Mesothelial cell of epicardium (in vitro differentiated cells): ENCODE measurements around the gene SMOC2. TPM values are rescaled to one million over a fixed set of nuclear protein-coding genes. Genes with fewer than 3 reads are reported as not detected.
A peak's percentile ranks its signal among the peaks of the same experiment; 100 is the strongest.

Experiments used
- DNase-seq, 2 experiments: peaks; one replicate each; pipeline ENCODE4 v3.0.0; 2021; ENCODE audit warnings: low spot score in 2 of 2; ENCODE audit not compliant: unreplicated experiment in 2 of 2
- H3K27ac Mint-ChIP-seq: 2 replicates; pipeline ENCODE4 v1.8.0; 2021; ENCODE audit warnings: mixed read lengths
- H3K27me3 Mint-ChIP-seq: 2 replicates; pipeline ENCODE4 v1.8.0; 2021; ENCODE audit warnings: low read depth, mixed read lengths
- H3K36me3 Mint-ChIP-seq: 2 replicates; pipeline ENCODE4 v1.8.0; 2021; ENCODE audit warnings: mixed read lengths
- H3K4me1 Mint-ChIP-seq: 2 replicates; pipeline ENCODE4 v1.8.0; 2021; ENCODE audit warnings: mixed read lengths
- H3K4me3 Mint-ChIP-seq: 2 replicates; pipeline ENCODE4 v1.8.0; 2021; ENCODE audit warnings: mild to moderate bottlenecking, moderate library complexity, mixed read lengths
- H3K9me3 Mint-ChIP-seq: 2 replicates; pipeline ENCODE4 v1.8.0; 2021; ENCODE audit warnings: mixed read lengths
- CTCF ChIP-seq: fragments of 200-600 bp; sonication (generic); IDR thresholded peaks from one replicate; pipeline ENCODE4 v1.5.0; 2021; ENCODE audit warnings: antibody characterized with exemption; ENCODE audit not compliant: unreplicated experiment
- total RNA-seq: library from RNA; stranded (reverse); gene quantifications from 3 replicates; pipeline ENCODE4 v1.2.1, GENCODE V29; 2021

The SMOC2 gene
- total RNA-seq, 1 donor from 2014 or later: 4.4 TPM

- H3K9me3 Mint-ChIP-seq: no peaks in the 10 kb centered on the region
- TF ChIP-seq CTCF: no peak
- no peak for DNase-seq
- peak overlapping the region; percentile 84 for H3K27ac Mint-ChIP-seq
- H3K4me3 Mint-ChIP-seq: peak overlapping the region; percentile 20
- no peaks in the 10 kb centered on the region for H3K27me3 Mint-ChIP-seq
- H3K4me1 Mint-ChIP-seq: peaks cover 38% of the 10 kb centered on the region
- H3K36me3 Mint-ChIP-seq: no peaks in the 10 kb centered on the region
These were observed 85.9 kb downstream of the SMOC2 start for GRCh38 chr6:168526841-168527281.

DNA sequence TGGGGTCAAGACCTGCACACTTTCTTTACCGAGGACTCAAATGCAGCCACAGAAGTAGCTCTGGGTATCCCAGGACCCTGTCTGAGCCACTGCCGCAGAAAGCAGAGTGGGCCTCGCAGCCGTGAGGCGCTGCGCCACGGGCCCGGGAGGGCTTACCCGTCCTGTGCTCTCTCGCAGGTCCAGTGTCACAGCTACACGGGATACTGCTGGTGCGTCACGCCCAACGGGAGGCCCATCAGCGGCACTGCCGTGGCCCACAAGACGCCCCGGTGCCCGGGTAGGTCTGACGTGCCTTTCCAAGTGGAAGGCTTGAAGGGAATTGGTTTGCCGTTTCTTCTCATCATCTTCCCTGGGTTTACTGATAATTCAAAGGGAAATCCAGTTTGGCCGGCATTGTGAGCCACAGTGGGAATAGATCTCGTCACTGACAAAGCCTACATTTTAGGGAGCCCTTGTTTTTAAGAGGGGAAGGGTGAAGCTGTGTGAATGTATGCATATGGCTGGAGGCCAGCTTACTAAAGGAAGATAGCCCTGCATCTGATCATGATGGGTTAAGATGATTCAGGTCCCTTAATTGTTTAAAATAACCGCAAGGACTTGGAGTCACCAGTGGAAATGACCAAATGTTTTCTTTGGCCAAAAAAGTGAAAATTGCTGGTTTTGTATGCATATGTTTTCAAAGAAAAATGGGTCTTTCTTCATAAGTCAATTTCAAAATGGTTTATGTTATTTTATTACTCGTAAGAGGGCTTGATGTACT is 86.6 kb downstream of the SMOC2 start:
- Mint-ChIP-seq H3K27me3 (no peaks in the 10 kb centered on the region), H3K4me1 (peaks cover 38% of the 10 kb centered on the region), H3K9me3 (no peaks in the 10 kb centered on the region), H3K4me3 (no peak overlapping the region), H3K36me3 (no peaks in the 10 kb centered on the region), H3K27ac (no peak overlapping the region)
- no peak for DNase-seq
- TF ChIP-seq CTCF: no peak

GRCh38 chr6:168528474-168529095 is 87.6 kb downstream of the SMOC2 start:
- H3K27me3 Mint-ChIP-seq: no peaks in the 10 kb centered on the region
- H3K27ac Mint-ChIP-seq: no peak overlapping the region
- DNase-seq: no peak
- H3K4me1 Mint-ChIP-seq: peaks cover 38% of the 10 kb centered on the region
- no peak overlapping the region for H3K4me3 Mint-ChIP-seq
- no peaks in the 10 kb centered on the region for H3K36me3 Mint-ChIP-seq
- no peak for TF ChIP-seq CTCF
- no peaks in the 10 kb centered on the region for H3K9me3 Mint-ChIP-seq

- TF ChIP-seq CTCF: no peak
These were observed 88.2 kb downstream of the SMOC2 start for GRCh38 chr6:168529214-168529613.

DNA sequence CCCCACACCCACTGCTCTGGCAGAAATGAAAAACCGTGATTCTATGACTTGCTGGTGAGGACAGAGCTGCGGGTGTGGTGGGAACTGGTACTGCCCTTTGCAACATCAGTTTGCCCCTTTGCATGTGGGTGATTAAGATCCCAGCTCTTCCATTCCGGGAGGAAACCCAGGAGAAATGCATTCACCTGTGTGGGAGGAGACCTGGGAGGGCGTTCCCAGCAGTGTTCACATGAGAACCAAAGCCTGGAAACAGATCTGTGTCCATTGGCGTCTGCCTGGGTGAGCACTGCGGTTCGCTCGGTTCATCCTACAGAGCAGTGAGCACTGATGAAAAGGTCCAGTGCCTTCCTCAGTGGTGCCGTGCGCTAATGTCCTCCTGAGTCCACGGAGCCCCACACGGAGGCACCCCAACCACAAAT is 89.7 kb downstream of the SMOC2 start:
- no peak overlapping the region for H3K27ac Mint-ChIP-seq
- no peaks in the 10 kb centered on the region for H3K27me3 Mint-ChIP-seq
- TF ChIP-seq CTCF: no peak
- no peaks in the 10 kb centered on the region for H3K36me3 Mint-ChIP-seq
- DNase-seq: no peak
- H3K4me3 Mint-ChIP-seq: no peak overlapping the region
- no peaks in the 10 kb centered on the region for H3K9me3 Mint-ChIP-seq
- peaks cover 23% of the 10 kb centered on the region for H3K4me1 Mint-ChIP-seq

More at GRCh38 chr6:168529214-168529613, 88.2 kb downstream of the SMOC2 start:
- Mint-ChIP-seq H3K36me3 (no peaks in the 10 kb centered on the region), H3K4me1 (peaks cover 35% of the 10 kb centered on the region), H3K27ac (no peak overlapping the region), H3K9me3 (no peaks in the 10 kb centered on the region), H3K27me3 (no peaks in the 10 kb centered on the region), H3K4me3 (no peak overlapping the region)
- no peak for DNase-seq
